ENCODE measurements around the gene OARD1. TPM values are rescaled to one million over a fixed set of nuclear protein-coding genes. Genes with fewer than 3 reads are reported as not detected.

Gene OARD1
- total RNA-seq, 4 donors from 2014 or later, result 11.9 to 19.4 (median 16.5) TPM

GRCh38 chr6:41065550-41066026 is 6.6 kb downstream of the OARD1 start:
- no peaks in the 10 kb centered on the region for H3K9me3 ChIP-seq
- TF ChIP-seq POLR2A (IDR thresholded peaks at IDR 0.05; ENCODE audit: low read depth) (no peak), EP300 (IDR thresholded peaks at IDR 0.05) (no peak), CTCF (IDR thresholded peaks at IDR 0.05) (no peak), POLR2AphosphoS5 (IDR thresholded peaks at IDR 0.05) (no peak)
- 92% methylated on average over 2 of the region's 2 CpGs for WGBS
- no peaks in the 10 kb centered on the region for H3K27me3 ChIP-seq
- intact Hi-C loops (cut with DNase I), result loop anchor here (2.0 to 5.0 kb wide), 2 partner anchors 38 to 59 kb away; no protein-coding TSS in a partner anchor
- no peak for DNase-seq (ENCODE audit: extremely low spot score)
- no peak overlapping the region for H3K4me3 ChIP-seq
- H3K27ac ChIP-seq (replicated peaks in 1 of 4), result no peak overlapping the region
- peaks cover 0 to 74% (median 46%) of the 10 kb centered on the region in 4 donors for H3K36me3 ChIP-seq
- H3K4me1 ChIP-seq, result peaks cover 15 to 37% (median 25%) of the 10 kb centered on the region in 4 donors

- DNase-seq (ENCODE audit: extremely low spot score), result no peak
- WGBS, result 88% methylated on average over 5 of the region's 5 CpGs
- Histone ChIP-seq H3K36me3 (peaks cover 0 to 72% (median 44%) of the 10 kb centered on the region in 4 donors), H3K27ac (replicated peaks in 1 of 4) (peak overlapping the region in 1 of 4 donors; percentile 54), H3K4me3 (no peak overlapping the region), H3K27me3 (no peaks in the 10 kb centered on the region), H3K4me1 (peaks cover 18 to 41% (median 23%) of the 10 kb centered on the region in 4 donors), H3K9me3 (no peaks in the 10 kb centered on the region)
- intact Hi-C loops (cut with DNase I), result loop anchor here (5.0 kb wide), 1 partner anchor 38 kb away; no protein-coding TSS in a partner anchor
- TF ChIP-seq CTCF (IDR thresholded peaks at IDR 0.05) (no peak), POLR2A (IDR thresholded peaks at IDR 0.05; ENCODE audit: low read depth) (no peak), EP300 (IDR thresholded peaks at IDR 0.05) (no peak), POLR2AphosphoS5 (IDR thresholded peaks at IDR 0.05) (no peak)
Observed at GRCh38 chr6:41064841-41065240, 7.3 kb downstream of the OARD1 start.

GRCh38 chr6:41063884-41064285 is 8.3 kb downstream of the OARD1 start:
- H3K27me3 ChIP-seq, result no peaks in the 10 kb centered on the region
- intact Hi-C loops (cut with DNase I), result no loop called here
- 63% methylated on average over 2 of the region's 2 CpGs for WGBS
- H3K9me3 ChIP-seq, result no peaks in the 10 kb centered on the region
- peaks cover 0 to 68% (median 36%) of the 10 kb centered on the region in 4 donors for H3K36me3 ChIP-seq
- H3K4me1 ChIP-seq, result peaks cover 28 to 50% (median 31%) of the 10 kb centered on the region in 4 donors
- peak overlapping the region in 2 of 4 donors; percentile 42 to 54 for H3K27ac ChIP-seq (replicated peaks in 1 of 4)
- H3K4me3 ChIP-seq, result no peak overlapping the region
- TF ChIP-seq POLR2AphosphoS5 (IDR thresholded peaks at IDR 0.05), result no peak
- no peak for TF ChIP-seq POLR2A (IDR thresholded peaks at IDR 0.05; ENCODE audit: low read depth)
- TF ChIP-seq CTCF (IDR thresholded peaks at IDR 0.05), result no peak
- TF ChIP-seq EP300 (IDR thresholded peaks at IDR 0.05), result no peak
- DNase-seq (ENCODE audit: extremely low spot score), result no peak

- Histone ChIP-seq H3K27me3 (no peaks in the 10 kb centered on the region), H3K36me3 (peaks cover 0 to 64% (median 27%) of the 10 kb centered on the region in 4 donors), H3K27ac (replicated peaks in 1 of 4) (no peak overlapping the region), H3K9me3 (no peaks in the 10 kb centered on the region), H3K4me3 (no peak overlapping the region), H3K4me1 (peaks cover 33 to 63% (median 41%) of the 10 kb centered on the region in 4 donors)
- TF ChIP-seq POLR2A (IDR thresholded peaks at IDR 0.05; ENCODE audit: low read depth) (no peak), POLR2AphosphoS5 (IDR thresholded peaks at IDR 0.05) (no peak), EP300 (IDR thresholded peaks at IDR 0.05) (no peak), CTCF (IDR thresholded peaks at IDR 0.05) (no peak)
- WGBS, result 56% methylated on average over 1 of the region's 1 CpG
- DNase-seq (ENCODE audit: extremely low spot score), result no peak
- intact Hi-C loops (cut with DNase I), result no loop called here
Observed at GRCh38 chr6:41062056-41062455, 10.1 kb downstream of the OARD1 start.

All from esophagus muscularis mucosa (tissue), 4 donors.